H9 (cell line): ENCODE measurements around the gene NR1H2. TPM values are rescaled to one million over a fixed set of nuclear protein-coding genes. Genes with fewer than 3 reads are reported as not detected.
A peak's percentile ranks its signal among the peaks of the same experiment; 100 is the strongest.

Source experiments
- DNase-seq: peaks from one replicate; pipeline ENCODE4 v3.0.0-alpha.2; 2017
- H2AFZ ChIP-seq: one replicate; pipeline ENCODE4 v1.6.1; 2013; ENCODE audit warnings: mild to moderate bottlenecking, low read length, control low read depth, moderate library complexity
- H2AK5ac ChIP-seq: 2 replicates; pipeline ENCODE4 v1.6.1; 2013; ENCODE audit warnings: low read length, control low read depth, mixed read lengths; ENCODE audit not compliant: insufficient read length
- H2BK120ac ChIP-seq: one replicate; pipeline ENCODE4 v1.6.1; 2013; ENCODE audit warnings: low read depth, mild to moderate bottlenecking, low read length, control low read depth, inconsistent platforms; ENCODE audit not compliant: poor library complexity, severe bottlenecking
- H2BK12ac ChIP-seq: 2 replicates; pipeline ENCODE4 v1.6.1; 2013; ENCODE audit warnings: low read length, control low read depth, mixed read lengths, low read depth; ENCODE audit not compliant: insufficient read length
- H2BK15ac ChIP-seq: 2 replicates; pipeline ENCODE4 v1.6.1; 2013; ENCODE audit warnings: low read depth, low read length, control low read depth
- H2BK20ac ChIP-seq: one replicate; pipeline ENCODE4 v1.6.1; 2013; ENCODE audit warnings: low read depth, mild to moderate bottlenecking, low read length, control low read depth, inconsistent platforms; ENCODE audit not compliant: poor library complexity, severe bottlenecking
- H2BK5ac ChIP-seq: 2 replicates; pipeline ENCODE4 v1.6.1; 2013; ENCODE audit warnings: low read length, control low read depth, mixed read lengths; ENCODE audit not compliant: insufficient read length
- H3K14ac ChIP-seq: 2 replicates; pipeline ENCODE4 v1.6.1; 2013; ENCODE audit warnings: low read length, control low read depth; ENCODE audit not compliant: insufficient read depth
- H3K18ac ChIP-seq: 2 replicates; pipeline ENCODE4 v1.6.1; 2013; ENCODE audit warnings: low read depth, mild to moderate bottlenecking, mixed read lengths, low read length, control low read depth; ENCODE audit not compliant: insufficient read length
- H3K23ac ChIP-seq: 2 replicates; pipeline ENCODE4 v1.6.1; 2013; ENCODE audit warnings: low read length, control low read depth, mixed read lengths, low read depth; ENCODE audit not compliant: insufficient read length
- H3K23me2 ChIP-seq: 2 replicates; pipeline ENCODE4 v1.6.1; 2013; ENCODE audit warnings: low read depth, mild to moderate bottlenecking, mixed read lengths, low read length, control low read depth; ENCODE audit not compliant: insufficient read length, poor library complexity, severe bottlenecking
- H3K27ac ChIP-seq: 2 replicates; pipeline ENCODE4 v1.5.1; 2013; ENCODE audit warnings: low read length, control low read depth, mixed read lengths, low read depth; ENCODE audit not compliant: insufficient read length
- H3K27me3 ChIP-seq: 2 replicates; pipeline ENCODE4 v1.6.1; 2013; ENCODE audit warnings: low read length, control low read depth, inconsistent platforms; ENCODE audit not compliant: insufficient read depth
- H3K4ac ChIP-seq: 2 replicates; pipeline ENCODE4 v1.6.1; 2013; ENCODE audit warnings: low read depth, mild to moderate bottlenecking, control low read depth, inconsistent platforms, low read length, moderate library complexity
- H3K4me1 ChIP-seq: 2 replicates; pipeline ENCODE4 v1.6.1; 2013; ENCODE audit warnings: low read length, control low read depth, inconsistent platforms; ENCODE audit not compliant: insufficient read depth
- H3K4me2 ChIP-seq: 2 replicates; pipeline ENCODE4 v1.6.1; 2013; ENCODE audit warnings: low read length, control low read depth, mixed read lengths; ENCODE audit not compliant: insufficient read length, insufficient read depth
- H3K56ac ChIP-seq: 2 replicates; pipeline ENCODE4 v1.6.1; 2013; ENCODE audit warnings: low read depth, mild to moderate bottlenecking, mixed read lengths, low read length, control low read depth; ENCODE audit not compliant: insufficient read length
- H3K79me1 ChIP-seq: 2 replicates; pipeline ENCODE4 v1.6.1; 2013; ENCODE audit warnings: low read depth, mild to moderate bottlenecking, moderate library complexity, low read length, control low read depth, inconsistent platforms; ENCODE audit not compliant: insufficient read depth, poor library complexity, severe bottlenecking
- H3K79me2 ChIP-seq: 2 replicates; pipeline ENCODE4 v1.6.1; 2013; ENCODE audit warnings: low read length, control low read depth, inconsistent platforms; ENCODE audit not compliant: insufficient read depth
- H3K9ac ChIP-seq: 2 replicates; pipeline ENCODE4 v1.6.1; 2013; ENCODE audit warnings: low read length, control low read depth, mixed read lengths; ENCODE audit not compliant: insufficient read length; ENCODE audit errors: extremely low read depth
- H3K9me3 ChIP-seq: one replicate; pipeline ENCODE4 v1.6.1; 2013; ENCODE audit warnings: low read depth, low read length, inconsistent platforms; ENCODE audit not compliant: control insufficient read depth
- H3T11ph ChIP-seq: one replicate; pipeline ENCODE4 v1.6.1; 2013; ENCODE audit warnings: mild to moderate bottlenecking, low read length, control low read depth, inconsistent platforms
- H4K20me1 ChIP-seq: one replicate; pipeline ENCODE4 v1.6.1; 2013; ENCODE audit not compliant: control insufficient read depth, insufficient read length, insufficient read depth
- H4K5ac ChIP-seq: 2 replicates; pipeline ENCODE4 v1.6.1; 2013; ENCODE audit warnings: low read depth, mild to moderate bottlenecking, mixed read lengths, low read length, control low read depth; ENCODE audit not compliant: insufficient read length
- H4K8ac ChIP-seq: replicated peaks from 2 replicates; pipeline ENCODE4 v1.6.1; 2013; ENCODE audit warnings: low read length, control low read depth, mixed read lengths, low read depth; ENCODE audit not compliant: insufficient read length
- H4K91ac ChIP-seq: 2 replicates; pipeline ENCODE4 v1.6.1; 2013; ENCODE audit warnings: low read depth, mild to moderate bottlenecking, moderate library complexity, mixed read lengths, low read length, control low read depth; ENCODE audit not compliant: insufficient read length
- H3K27ac Mint-ChIP-seq, 3 experiments: 2 replicates in 2 of 3; 3 replicates in 1 of 3; pipeline ENCODE4 v1.8.0; 2020 to 2021; ENCODE audit warnings: mixed read lengths in 3 of 3, mild to moderate bottlenecking in 1 of 3, moderate library complexity in 1 of 3
- H3K27me3 Mint-ChIP-seq: 2 replicates; pipeline ENCODE4 v1.8.0; 2021; ENCODE audit warnings: low read depth, mild to moderate bottlenecking, moderate library complexity, mixed read lengths
- H3K36me3 Mint-ChIP-seq, 3 experiments: 2 replicates in 2 of 3; 3 replicates in 1 of 3; pipeline ENCODE4 v1.8.0; 2020 to 2021; ENCODE audit warnings: low read depth in 3 of 3, mixed read lengths in 3 of 3; ENCODE audit not compliant: insufficient read depth in 1 of 3
- H3K4me1 Mint-ChIP-seq, 2 experiments: 2 replicates each; pipeline ENCODE4 v1.8.0; 2020; ENCODE audit warnings: mixed read lengths in 2 of 2
- H3K4me3 Mint-ChIP-seq, 2 experiments: 2 replicates in 1 of 2; 3 replicates in 1 of 2; pipeline ENCODE4 v1.8.0; 2020 to 2021; ENCODE audit warnings: mild to moderate bottlenecking in 2 of 2, mixed read lengths in 2 of 2, moderate library complexity in 1 of 2
- H3K9me3 Mint-ChIP-seq, 2 experiments: 2 replicates in 1 of 2; 3 replicates in 1 of 2; pipeline ENCODE4 v1.8.0; 2020; ENCODE audit warnings: mild to moderate bottlenecking in 2 of 2, mixed read lengths in 2 of 2, moderate library complexity in 1 of 2
- CTCF ChIP-seq: fragments of 200-600 bp; sonication (generic); conservative IDR thresholded peaks from 3 replicates; pipeline ENCODE4 v1.8.0; 2021; ENCODE audit warnings: antibody characterized with exemption, mild to moderate bottlenecking
- WGBS: extraction: QIAGEN DNeasy Blood & Tissue Kit; methylation state at CpG from one replicate; pipeline ENCODE4 v1.1.7; 2013; ENCODE audit warnings: missing lambda C conversion rate, low lambda C conversion rate, mixed read lengths; ENCODE audit not compliant: insufficient read length; ENCODE audit errors: extremely low coverage; 5-methylcytosine and 5-hydroxymethylcytosine counted together
- long read RNA-seq: library from polyadenylated mRNA; unstranded; transcript quantifications from one replicate; pipeline ENCODE4 v2.0.0, GENCODE V29; 2020
- total RNA-seq: library from RNA; stranded (reverse); gene quantifications from 2 replicates; pipeline ENCODE4 v1.2.1, GENCODE V29; 2021

NR1H2 gene
- total RNA-seq = 33.2 and 35.8 TPM in 2 replicates
- long read RNA-seq, transcript NR1H2-211 (10 exons, 1,830 nt) = minor isoform, 18 of 509 reads
- long read RNA-seq, transcript NR1H2-201 (10 exons, 1,998 nt) = major isoform, 385 of 509 reads
- long read RNA-seq, transcript NR1H2-202 (9 exons, 1,466 nt) = minor isoform, 15 of 509 reads
- long read RNA-seq, partial matches to known transcripts = 21 of 509 reads
- long read RNA-seq, other reads (novel, unspliced or antisense) = 69 of 509 reads

GRCh38 chr19:50376166-50377050 lies at the start of gene NR1H2:
NR1H2 (plus strand) TSS chr19:50376457; CDS start chr19:50377606, 1,149 bp downstream.
- H3K79me2 ChIP-seq = no peaks in the 10 kb centered on the region
- H2BK5ac ChIP-seq = no peak within 1 kb of the TSS
- TF ChIP-seq CTCF = no peak

More at GRCh38 chr19:50376166-50377050, at the start of gene NR1H2:
- Histone ChIP-seq H4K8ac (no peak within 1 kb of the TSS), H2BK120ac (peak within 1 kb of the TSS; percentile 98), H3K23ac (no peak within 1 kb of the TSS), H2BK15ac (no peak within 1 kb of the TSS), H3K23me2 (no peaks in the 10 kb centered on the region), H4K91ac (no peak within 1 kb of the TSS), H2BK12ac (no peak within 1 kb of the TSS), H3T11ph (peak within 1 kb of the TSS; percentile 30), H3K9ac (peak within 1 kb of the TSS; percentile 50), H3K56ac (no peak within 1 kb of the TSS), H2AK5ac (no peak within 1 kb of the TSS), H3K18ac (peak within 1 kb of the TSS; percentile 76), H3K27ac (no peak within 1 kb of the TSS), H3K4me1 (no peaks in the 10 kb centered on the region), H3K14ac (peak within 1 kb of the TSS; percentile 71; the same call in 1 of the 2 replicates), H4K20me1 (no peaks in the 10 kb centered on the region), H4K5ac (no peak within 1 kb of the TSS), H3K79me1 (no peaks in the 10 kb centered on the region), H3K9me3 (no peaks in the 10 kb centered on the region), H3K4ac (no peak within 1 kb of the TSS; the same call in 1 of the 2 replicates), H2BK20ac (no peak within 1 kb of the TSS), H3K4me2 (peak within 1 kb of the TSS; percentile 46), H2AFZ (peak within 1 kb of the TSS; percentile 53), H3K27me3 (no peaks in the 10 kb centered on the region)
- Mint-ChIP-seq H3K27ac (peak within 1 kb of the TSS; percentile 97 to 100 (median 100)), H3K4me1 (peaks cover 0 to 10% of the 10 kb centered on the region in 2 experiments; a peak in 2 of 4 replicates), H3K27me3 (peaks cover 4% of the 10 kb centered on the region; the same call in 1 of the 2 replicates), H3K4me3 (peak within 1 kb of the TSS; percentile 96 to 98), H3K9me3 (peaks cover 0 to 4% of the 10 kb centered on the region in 2 experiments; a peak in 1 of 5 replicates), H3K36me3 (peaks cover 24 to 40% (median 38%) of the 10 kb centered on the region in 3 experiments; a peak in 6 of 7 replicates)
- no CpG with 5 or more reads among the region's 67 CpGs for WGBS
- peak; percentile 97 for DNase-seq
